Chondrocyte (in vitro differentiated cells): ENCODE results near the gene CCR6. TPM values are rescaled to one million over a fixed set of nuclear protein-coding genes. Genes with fewer than 3 reads are reported as not detected.
"Not testable (repeated sequence)": the region's sequence is repeated elsewhere in the genome, so short reads cannot be mapped to it uniquely, and the experiment has no call there.

Experiments
- DNase-seq: peaks from one replicate; pipeline ENCODE4 v3.0.0; 2021; ENCODE audit warnings: mixed read lengths, low spot score
- H3K27ac Mint-ChIP-seq: one replicate; pipeline ENCODE4 v1.8.0; 2021; ENCODE audit warnings: mild to moderate bottlenecking, moderate library complexity, mixed read lengths; ENCODE audit not compliant: unreplicated experiment
- H3K27me3 Mint-ChIP-seq: 2 replicates; pipeline ENCODE4 v1.8.0; 2021; ENCODE audit warnings: low read depth, mixed read lengths
- H3K36me3 Mint-ChIP-seq: 2 replicates; pipeline ENCODE4 v1.8.0; 2021; ENCODE audit warnings: low read depth, mixed read lengths
- H3K4me1 Mint-ChIP-seq: 2 replicates; pipeline ENCODE4 v1.8.0; 2021; ENCODE audit warnings: low read depth, mild to moderate bottlenecking, mixed read lengths
- H3K4me3 Mint-ChIP-seq: one replicate; pipeline ENCODE4 v1.8.0; 2021; ENCODE audit warnings: mild to moderate bottlenecking, moderate library complexity, mixed read lengths; ENCODE audit not compliant: unreplicated experiment
- H3K9me3 Mint-ChIP-seq: 2 replicates; pipeline ENCODE4 v1.8.0; 2021; ENCODE audit warnings: low read depth, mixed read lengths
- CTCF ChIP-seq: fragments of 200-600 bp; sonication (generic); IDR thresholded peaks from 2 replicates; pipeline ENCODE4 v1.5.0; 2021; ENCODE audit warnings: antibody characterized with exemption, mild to moderate bottlenecking, moderate library complexity
- total RNA-seq: library from RNA; stranded (reverse); gene quantifications from 3 replicates; pipeline ENCODE4 v1.2.1, GENCODE V29; 2021

CCR6 gene
- total RNA-seq, 1 donor from 2014 or later = not detected

- Mint-ChIP-seq H3K4me1 (no peaks in the 10 kb centered on the region), H3K27ac (no peak overlapping the region), H3K27me3 (peaks cover 34% of the 10 kb centered on the region), H3K4me3 (no peak overlapping the region), H3K36me3 (peaks cover 2% of the 10 kb centered on the region), H3K9me3 (no peaks in the 10 kb centered on the region)
- no peak for TF ChIP-seq CTCF
- DNase-seq = no peak
These were observed 40.6 kb downstream of the CCR6 start for GRCh38 chr6:167163476-167164011.

- Mint-ChIP-seq H3K27me3 (peaks cover 35% of the 10 kb centered on the region), H3K4me1 (no peaks in the 10 kb centered on the region), H3K4me3 (no peak overlapping the region), H3K9me3 (no peaks in the 10 kb centered on the region), H3K27ac (no peak overlapping the region), H3K36me3 (peaks cover 2% of the 10 kb centered on the region)
- TF ChIP-seq CTCF = no peak
- DNase-seq = no peak
These were observed 41.4 kb downstream of the CCR6 start for GRCh38 chr6:167164261-167164660.

- peaks cover 2% of the 10 kb centered on the region for H3K36me3 Mint-ChIP-seq
- no peaks in the 10 kb centered on the region for H3K4me1 Mint-ChIP-seq
- no peak for DNase-seq
- no peak overlapping the region for H3K4me3 Mint-ChIP-seq
- H3K27me3 Mint-ChIP-seq = peaks cover 39% of the 10 kb centered on the region
- TF ChIP-seq CTCF = no peak
- H3K27ac Mint-ChIP-seq = no peak overlapping the region
- H3K9me3 Mint-ChIP-seq = no peaks in the 10 kb centered on the region
These were observed 43.1 kb downstream of the CCR6 start for GRCh38 chr6:167165858-167166471.

- not testable (repeated sequence) for H3K9me3 Mint-ChIP-seq, H3K27ac Mint-ChIP-seq, H3K4me3 Mint-ChIP-seq, H3K4me1 Mint-ChIP-seq, DNase-seq, H3K36me3 Mint-ChIP-seq
- H3K27me3 Mint-ChIP-seq = peaks cover 51% of the 10 kb centered on the region
These were observed 44.8 kb downstream of the CCR6 start for GRCh38 chr6:167167699-167168098.

- H3K27me3 Mint-ChIP-seq = peaks cover 49% of the 10 kb centered on the region
- H3K9me3 Mint-ChIP-seq, H3K4me3 Mint-ChIP-seq, H3K4me1 Mint-ChIP-seq, H3K27ac Mint-ChIP-seq, H3K36me3 Mint-ChIP-seq, DNase-seq: not testable (repeated sequence)
These were observed 45.4 kb downstream of the CCR6 start for GRCh38 chr6:167168296-167168695.

GRCh38 chr6:167169867-167170266, 47.0 kb downstream of the CCR6 start:
- H3K27ac Mint-ChIP-seq, H3K9me3 Mint-ChIP-seq, H3K4me1 Mint-ChIP-seq, H3K36me3 Mint-ChIP-seq, DNase-seq, H3K4me3 Mint-ChIP-seq: not testable (repeated sequence)
- H3K27me3 Mint-ChIP-seq = peaks cover 45% of the 10 kb centered on the region

GRCh38 chr6:167171300-167171699, 48.4 kb downstream of the CCR6 start:
- not testable (repeated sequence) for H3K36me3 Mint-ChIP-seq, DNase-seq, H3K4me1 Mint-ChIP-seq, H3K27ac Mint-ChIP-seq, H3K9me3 Mint-ChIP-seq, H3K4me3 Mint-ChIP-seq
- H3K27me3 Mint-ChIP-seq = peaks cover 33% of the 10 kb centered on the region

- DNase-seq, H3K27ac Mint-ChIP-seq, H3K4me3 Mint-ChIP-seq, H3K36me3 Mint-ChIP-seq, H3K9me3 Mint-ChIP-seq, H3K4me1 Mint-ChIP-seq: not testable (repeated sequence)
- H3K27me3 Mint-ChIP-seq = peaks cover 30% of the 10 kb centered on the region
These were observed 49.1 kb downstream of the CCR6 start for GRCh38 chr6:167172011-167172410.

- not testable (repeated sequence) for DNase-seq, H3K27ac Mint-ChIP-seq, H3K9me3 Mint-ChIP-seq, H3K36me3 Mint-ChIP-seq, H3K4me3 Mint-ChIP-seq, H3K4me1 Mint-ChIP-seq
- H3K27me3 Mint-ChIP-seq = peaks cover 17% of the 10 kb centered on the region
These were observed 54.4 kb downstream of the CCR6 start for GRCh38 chr6:167177271-167177670.

- H3K27ac Mint-ChIP-seq, H3K36me3 Mint-ChIP-seq, H3K4me1 Mint-ChIP-seq, H3K4me3 Mint-ChIP-seq, DNase-seq, H3K9me3 Mint-ChIP-seq: not testable (repeated sequence)
- H3K27me3 Mint-ChIP-seq = peaks cover 11% of the 10 kb centered on the region
These were observed 56.2 kb downstream of the CCR6 start for GRCh38 chr6:167178896-167179655.
